ENCODE measurements around the gene TRAT1. TPM values are rescaled to one million over a fixed set of nuclear protein-coding genes. Genes with fewer than 3 reads are reported as not detected.

TRAT1 gene
- total RNA-seq, 1 experiment from 2014 or later, result not detected

- POLR2A ChIA-PET (ENCODE audit: low non-redundant PET), result no interaction called here
- CTCF ChIA-PET, result no interaction called here
- Histone ChIP-seq H3K36me3 (ENCODE audit: insufficient read depth, low read length, poor library complexity, severe bottlenecking) (no peaks in the 10 kb centered on the region), H3K4me1 (ENCODE audit: insufficient read depth, low read length, poor library complexity, severe bottlenecking) (no peaks in the 10 kb centered on the region), H3K4me3 (ENCODE audit: low read depth, low read length, poor library complexity, severe bottlenecking) (no peak overlapping the region), H3K27ac (ENCODE audit: low read depth, low read length, poor library complexity, severe bottlenecking) (no peak overlapping the region), H3K27me3 (replicated peaks; ENCODE audit: insufficient read depth, low read depth, low read length, poor library complexity) (no peaks in the 10 kb centered on the region), H3K9me3 (ENCODE audit: low read depth, low read length, poor library complexity, severe bottlenecking) (no peaks in the 10 kb centered on the region)
- intact Hi-C loops (cut with micrococcal nuclease; ENCODE audit: unreplicated experiment), result no loop called here
- TF ChIP-seq CTCF (conservative IDR thresholded peaks at IDR 0.05; ENCODE audit: low read depth, low read length), result no peak
- TF ChIP-seq EZH2 (IDR thresholded peaks at IDR 0.05; ENCODE audit: borderline replicate concordance, low read depth, low read length, poor library complexity, severe bottlenecking), result no peak
- BruUV-seq (replicated peaks), result no TSS peak
- no peak for DNase-seq (ENCODE audit: low spot score)
These were observed 23.2 kb downstream of the TRAT1 start for GRCh38 chr3:108845709-108846293.

GRCh38 chr3:108847187-108847586, 24.6 kb downstream of the TRAT1 start:
- H3K27ac ChIP-seq (ENCODE audit: low read depth, low read length, poor library complexity, severe bottlenecking), result no peak overlapping the region
- POLR2A ChIA-PET (ENCODE audit: low non-redundant PET), result no interaction called here
- H3K4me1 ChIP-seq (ENCODE audit: insufficient read depth, low read length, poor library complexity, severe bottlenecking), result no peaks in the 10 kb centered on the region
- H3K4me3 ChIP-seq (ENCODE audit: low read depth, low read length, poor library complexity, severe bottlenecking), result no peak overlapping the region
- no peaks in the 10 kb centered on the region for H3K9me3 ChIP-seq (ENCODE audit: low read depth, low read length, poor library complexity, severe bottlenecking)
- intact Hi-C loops (cut with micrococcal nuclease; ENCODE audit: unreplicated experiment), result no loop called here
- BruUV-seq (replicated peaks), result no TSS peak
- no peaks in the 10 kb centered on the region for H3K36me3 ChIP-seq (ENCODE audit: insufficient read depth, low read length, poor library complexity, severe bottlenecking)
- TF ChIP-seq CTCF (conservative IDR thresholded peaks at IDR 0.05; ENCODE audit: low read depth, low read length), result no peak
- no peak for TF ChIP-seq EZH2 (IDR thresholded peaks at IDR 0.05; ENCODE audit: borderline replicate concordance, low read depth, low read length, poor library complexity, severe bottlenecking)
- no peaks in the 10 kb centered on the region for H3K27me3 ChIP-seq (replicated peaks; ENCODE audit: insufficient read depth, low read depth, low read length, poor library complexity)
- CTCF ChIA-PET, result no interaction called here
- DNase-seq (ENCODE audit: low spot score), result no peak

GRCh38 chr3:108849075-108849474, 26.5 kb downstream of the TRAT1 start:
- no TSS peak for BruUV-seq (replicated peaks)
- Histone ChIP-seq H3K27ac (ENCODE audit: low read depth, low read length, poor library complexity, severe bottlenecking) (no peak overlapping the region), H3K27me3 (replicated peaks; ENCODE audit: insufficient read depth, low read depth, low read length, poor library complexity) (no peaks in the 10 kb centered on the region), H3K9me3 (ENCODE audit: low read depth, low read length, poor library complexity, severe bottlenecking) (no peaks in the 10 kb centered on the region), H3K4me1 (ENCODE audit: insufficient read depth, low read length, poor library complexity, severe bottlenecking) (no peaks in the 10 kb centered on the region), H3K4me3 (ENCODE audit: low read depth, low read length, poor library complexity, severe bottlenecking) (no peak overlapping the region), H3K36me3 (ENCODE audit: insufficient read depth, low read length, poor library complexity, severe bottlenecking) (no peaks in the 10 kb centered on the region)
- DNase-seq (ENCODE audit: low spot score), result no peak
- CTCF ChIA-PET, result no interaction called here
- intact Hi-C loops (cut with micrococcal nuclease; ENCODE audit: unreplicated experiment), result no loop called here
- TF ChIP-seq CTCF (conservative IDR thresholded peaks at IDR 0.05; ENCODE audit: low read depth, low read length) (no peak), EZH2 (IDR thresholded peaks at IDR 0.05; ENCODE audit: borderline replicate concordance, low read depth, low read length, poor library complexity, severe bottlenecking) (no peak)
- POLR2A ChIA-PET (ENCODE audit: low non-redundant PET), result no interaction called here
